GM18858 (cell line): ENCODE data around the gene TAS2R42.

Experiments
- ATAC-seq: cut with Tn5 transposase; IDR thresholded peaks from one replicate; pipeline ENCODE4 v1.9.1; 2021; ENCODE audit not compliant: unreplicated experiment

Gene TAS2R42

GRCh38 chr12:11147420-11147819 is 39.3 kb downstream of the TAS2R42 start:
- ATAC-seq = no peak

GRCh38 chr12:11144297-11144696 is 42.4 kb downstream of the TAS2R42 start:
- no peak for ATAC-seq

- ATAC-seq = no peak
Measured at GRCh38 chr12:11143352-11143751, 43.4 kb downstream of the TAS2R42 start.

GRCh38 chr12:11136075-11136474 is 50.7 kb downstream of the TAS2R42 start:
- ATAC-seq = no peak
